Sigmoid colon (tissue), 7 donors: ENCODE data around the gene C1orf87. TPM values are rescaled to one million over a fixed set of nuclear protein-coding genes. Genes with fewer than 3 reads are reported as not detected.
"Not testable (repeated sequence)": the region's sequence is repeated elsewhere in the genome, so short reads cannot be mapped to it uniquely, and the experiment has no call there.

ENCODE experiments used
- DNase-seq: peaks from one replicate; pipeline ENCODE4 v3.0.0-alpha.2; 2019
- H3K27ac ChIP-seq, 4 donors: fragments of 200-600 bp; sonication (generic); one replicate each; pipeline ENCODE4 v1.5.1; 2016 to 2019; ENCODE audit warnings: mild to moderate bottlenecking in 1 of 4
- H3K27me3 ChIP-seq, 3 donors: fragments of 200-600 bp; sonication (generic); one replicate each; pipeline ENCODE4 v1.5.1; 2019; ENCODE audit warnings: mild to moderate bottlenecking in 1 of 3
- H3K36me3 ChIP-seq, 4 donors: fragments of 200-600 bp; sonication (generic); one replicate each; pipeline ENCODE4 v1.5.1; 2016 to 2019
- H3K4me1 ChIP-seq, 4 donors: fragments of 200-600 bp; sonication (generic); one replicate each; pipeline ENCODE4 v1.5.1; 2017 to 2019
- H3K4me3 ChIP-seq, 4 donors: fragments of 200-600 bp; sonication (generic); one replicate each; pipeline ENCODE4 v1.5.1; 2017 to 2019; ENCODE audit warnings: mild to moderate bottlenecking in 2 of 4, moderate library complexity in 1 of 4
- H3K9me3 ChIP-seq, 4 donors: fragments of 200-600 bp in 3 of 4; sonication (generic) in 3 of 4; one replicate each; pipeline versions ENCODE4 v1.5.1 to v1.6.1; 2013 to 2019
- CTCF ChIP-seq, 4 experiments: fragments of 450-650 bp in 3 of 4; fragments of 200-600 bp in 1 of 4; IDR thresholded peaks; one replicate each; pipeline ENCODE4 v1.5.1; 2016 to 2019; ENCODE audit warnings: antibody characterized with exemption in 4 of 4, mild to moderate bottlenecking in 3 of 4, moderate library complexity in 2 of 4
- EP300 ChIP-seq, 4 donors: sonication (generic); formaldehyde crosslinking; IDR thresholded peaks; one replicate each; pipeline ENCODE4 v1.6.1; 2017; ENCODE audit warnings: antibody characterized with exemption in 4 of 4
- POLR2A ChIP-seq, 2 donors: fragments of 450-650 bp; IDR thresholded peaks; one replicate each; pipeline ENCODE4 v1.6.1; 2016; ENCODE audit warnings: antibody characterized with exemption in 2 of 2, mild to moderate bottlenecking in 2 of 2, moderate library complexity in 2 of 2
- POLR2AphosphoS5 ChIP-seq, 4 donors: sonication (generic); formaldehyde crosslinking; IDR thresholded peaks; one replicate each; pipeline ENCODE4 v1.6.1; 2017; ENCODE audit warnings: antibody characterized with exemption in 4 of 4
- WGBS, 2 donors: extraction: QIAGEN DNeasy Blood & Tissue Kit; methylation state at CpG; one replicate each; pipeline ENCODE4 v1.1.7; 2013; 5-methylcytosine and 5-hydroxymethylcytosine counted together
- intact Hi-C: fragments of 100-400 bp; cut with DNase I; formaldehyde crosslinking; loops from one replicate; pipeline ENCODE4 v1.15.1; 2023
- polyA plus RNA-seq, 3 donors: library from polyadenylated mRNA; stranded (reverse); fragments of 200-250 nt; gene quantifications; one replicate each; pipeline ENCODE4 v1.2.3, GENCODE V29; 2013
- total RNA-seq, 4 donors: library from RNA; depleted of rRNA; stranded (reverse); fragments of >200 nt; gene quantifications; one replicate each; pipeline ENCODE4 v1.1.0, GENCODE V29; 2016
- donor health status: healthy with polysubstance abuse.
- donor health status: Bipolar disorder and iron deficiency.
- donor health status: healthy.

Gene C1orf87
- total and polyA plus RNA-seq, 7 donors, result not detected

DNA sequence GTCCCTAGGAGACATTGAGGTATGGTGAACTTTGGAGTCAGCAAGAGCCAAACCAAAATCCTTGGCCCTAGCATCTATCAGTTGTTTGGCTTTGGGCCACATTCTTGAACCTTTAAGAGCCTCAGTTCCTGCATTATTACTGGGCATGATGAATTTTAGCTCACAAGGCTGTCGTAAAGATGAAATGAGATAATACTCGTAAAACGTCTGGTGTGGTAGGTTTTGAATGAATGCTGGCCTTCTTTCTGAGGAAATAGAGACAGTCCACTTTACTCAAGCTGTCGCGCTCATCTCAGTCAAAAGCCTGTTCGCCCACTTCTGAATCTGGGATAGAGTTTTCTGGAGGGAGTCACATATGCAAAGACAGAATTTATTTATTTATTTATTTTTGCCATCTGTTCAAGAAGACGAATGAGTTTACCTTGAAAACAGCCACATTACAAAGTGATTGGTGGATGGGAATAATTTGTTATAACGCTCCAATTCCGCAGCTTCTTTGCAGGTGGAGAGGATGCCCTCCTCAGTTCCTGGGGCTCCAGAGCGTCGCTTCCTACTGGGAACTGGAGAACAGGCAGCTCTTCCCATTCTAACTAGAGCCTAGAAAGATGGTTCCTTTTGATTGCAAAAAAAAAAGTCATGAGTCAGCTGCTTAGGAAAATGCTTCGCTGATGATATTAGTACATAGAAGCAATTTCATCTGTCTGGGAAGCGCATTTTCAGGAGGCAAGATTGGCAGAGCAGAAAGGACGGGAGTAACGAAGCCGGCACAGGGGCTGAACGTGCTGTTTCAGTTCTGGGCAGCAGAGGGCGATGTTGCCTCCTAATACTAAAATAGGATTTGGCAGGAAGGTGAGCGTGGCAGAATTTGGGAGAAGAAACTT lies 97.1 kb downstream of the C1orf87 start:
- Histone ChIP-seq H3K27ac (no peak overlapping the region), H3K4me3 (no peak overlapping the region), H3K27me3 (no peaks in the 10 kb centered on the region), H3K36me3 (no peaks in the 10 kb centered on the region), H3K4me1 (peaks cover 0 to 10% (median 4%) of the 10 kb centered on the region in 4 donors), H3K9me3 (no peaks in the 10 kb centered on the region)
- peak; percentile 75 for DNase-seq
- WGBS, 2 donors, result 8 to 32% methylated on average over 19 of the region's 19 CpGs
- intact Hi-C loops, result loop anchor here (2.0 kb wide), 1 partner anchor 1066 kb away; no protein-coding TSS in a partner anchor
- TF ChIP-seq POLR2A (IDR thresholded peaks at IDR 0.05) (no peak), CTCF (IDR thresholded peaks at IDR 0.05) (peak; percentile 24 to 86 (median 68))

GRCh38 chr1:59973719-59974118 lies 99.9 kb downstream of the C1orf87 start:
- intact Hi-C loops, result loop anchor here (5.0 kb wide), 1 partner anchor 1884 kb away; no protein-coding TSS in a partner anchor
- DNase-seq, result no peak
- WGBS, 2 donors, result 96 to 98% methylated on average over 1 of the region's 1 CpG

GRCh38 chr1:59972216-59972927 lies 101.2 kb downstream of the C1orf87 start:
- Histone ChIP-seq H3K27me3 (no peaks in the 10 kb centered on the region), H3K27ac (no peak overlapping the region), H3K9me3 (no peaks in the 10 kb centered on the region), H3K4me3 (no peak overlapping the region), H3K36me3 (no peaks in the 10 kb centered on the region), H3K4me1 (peaks cover 0 to 15% (median 7%) of the 10 kb centered on the region in 4 donors)
- no peak for TF ChIP-seq POLR2A (IDR thresholded peaks at IDR 0.05)
- TF ChIP-seq POLR2AphosphoS5 (IDR thresholded peaks at IDR 0.05), result no peak
- no peak for TF ChIP-seq CTCF (IDR thresholded peaks at IDR 0.05)
- no peak for TF ChIP-seq EP300 (IDR thresholded peaks at IDR 0.05)
- intact Hi-C loops, result loop anchor here (5.0 kb wide), 1 partner anchor 1885 kb away; no protein-coding TSS in a partner anchor
- no peak for DNase-seq
- 92 to 93% methylated on average over 20 of the region's 20 CpGs for WGBS, 2 donors

More at GRCh38 chr1:59973719-59974118, 99.9 kb downstream of the C1orf87 start:
- no peaks in the 10 kb centered on the region for H3K36me3 ChIP-seq
- no peaks in the 10 kb centered on the region for H3K27me3 ChIP-seq
- no peaks in the 10 kb centered on the region for H3K9me3 ChIP-seq
- H3K27ac ChIP-seq, result no peak overlapping the region
- H3K4me1 ChIP-seq, result peaks cover 0 to 14% (median 6%) of the 10 kb centered on the region in 4 donors
- no peak overlapping the region for H3K4me3 ChIP-seq
- TF ChIP-seq POLR2AphosphoS5 (IDR thresholded peaks at IDR 0.05) (no peak), CTCF (IDR thresholded peaks at IDR 0.05) (no peak), EP300 (IDR thresholded peaks at IDR 0.05) (no peak), POLR2A (IDR thresholded peaks at IDR 0.05) (no peak)

DNA sequence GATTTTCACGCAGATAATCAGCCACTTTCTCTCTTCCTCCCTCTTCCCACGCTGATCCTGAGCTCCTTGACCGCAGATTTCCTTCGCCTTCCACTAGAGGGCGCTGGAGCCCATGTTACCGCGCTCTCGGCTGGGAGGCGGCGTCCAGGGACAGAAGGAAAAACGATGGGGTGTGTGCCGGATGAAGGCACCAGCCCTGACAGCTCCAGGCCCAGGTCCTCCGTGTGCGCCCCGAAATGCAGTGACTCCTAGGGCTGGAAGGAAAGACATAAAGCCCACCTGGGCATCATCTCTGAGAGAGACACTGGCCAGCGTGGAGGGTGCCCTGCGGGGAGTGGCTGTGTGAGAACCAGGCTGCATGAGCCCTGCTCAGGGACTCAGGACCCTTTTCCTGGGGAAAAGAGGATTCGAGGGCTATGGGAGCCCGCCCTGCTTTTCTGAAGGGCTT lies 102.1 kb downstream of the C1orf87 start:
- H3K4me1 ChIP-seq, result peaks cover 0 to 14% (median 7%) of the 10 kb centered on the region in 4 donors
- H3K27ac ChIP-seq, result no peak overlapping the region
- no peak for TF ChIP-seq POLR2A (IDR thresholded peaks at IDR 0.05)
- no peak for TF ChIP-seq POLR2AphosphoS5 (IDR thresholded peaks at IDR 0.05)
- TF ChIP-seq EP300 (IDR thresholded peaks at IDR 0.05), result no peak
- TF ChIP-seq CTCF (IDR thresholded peaks at IDR 0.05), result peak; percentile 24 to 90 (median 78)
- no peaks in the 10 kb centered on the region for H3K36me3 ChIP-seq
- 9 to 14% methylated on average over 19 of the region's 19 CpGs for WGBS, 2 donors
- no peak overlapping the region for H3K4me3 ChIP-seq
- H3K27me3 ChIP-seq, result no peaks in the 10 kb centered on the region
- peak; percentile 77 for DNase-seq
- no peaks in the 10 kb centered on the region for H3K9me3 ChIP-seq
- intact Hi-C loops, result loop anchor here (5.0 kb wide), 1 partner anchor 1886 kb away; no protein-coding TSS in a partner anchor

DNA sequence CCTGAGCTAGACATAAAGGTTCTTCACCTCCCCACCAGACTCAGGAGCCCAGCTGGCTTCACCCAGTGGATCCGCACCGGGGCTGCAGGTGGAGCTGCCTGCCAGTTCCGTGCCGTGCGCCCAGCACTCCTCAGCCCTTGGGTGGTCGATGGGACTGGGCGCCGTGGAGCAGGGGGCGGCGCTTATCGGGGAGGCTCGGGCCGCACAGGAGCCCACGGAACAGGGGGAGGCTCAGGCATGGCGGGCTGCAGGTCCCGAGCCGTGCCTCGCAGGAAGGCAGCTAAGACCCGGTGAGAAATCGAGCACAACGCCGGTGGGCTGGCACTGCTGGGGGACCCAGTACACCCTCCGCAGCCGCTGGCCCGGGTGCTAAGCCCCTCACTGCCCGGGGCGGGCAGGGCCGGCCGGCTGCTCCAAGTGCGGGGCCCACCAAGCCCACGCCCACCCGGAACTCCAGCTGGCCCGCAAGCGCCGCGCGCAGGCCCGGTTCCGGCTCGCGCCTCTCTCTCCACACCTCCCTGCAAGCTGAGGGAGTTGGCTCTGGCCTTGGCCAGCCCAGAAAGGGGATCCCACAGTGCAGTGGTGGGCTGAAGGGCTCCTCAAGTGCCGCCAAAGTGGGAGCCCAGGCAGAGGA lies 103.9 kb downstream of the C1orf87 start:
- intact Hi-C loops, result loop anchor here (5.0 kb wide), 1 partner anchor 1888 kb away; no protein-coding TSS in a partner anchor
- H3K36me3 ChIP-seq, result not testable (repeated sequence)

GRCh38 chr1:59968746-59969145 lies 104.8 kb downstream of the C1orf87 start:
- WGBS, 2 donors, result 88 to 92% methylated on average over 17 of the region's 17 CpGs
- H3K27ac ChIP-seq, H3K36me3 ChIP-seq, DNase-seq, intact Hi-C loops, H3K4me3 ChIP-seq, H3K27me3 ChIP-seq, H3K9me3 ChIP-seq: not testable (repeated sequence)
- peaks cover 0 to 13% (median 6%) of the 10 kb centered on the region in 4 donors for H3K4me1 ChIP-seq

More for the DNA sequence above, 103.9 kb downstream of the C1orf87 start:
- peaks cover 0 to 13% (median 6%) of the 10 kb centered on the region in 4 donors for H3K4me1 ChIP-seq
- H3K4me3 ChIP-seq, H3K27ac ChIP-seq, H3K27me3 ChIP-seq, H3K9me3 ChIP-seq, DNase-seq: not testable (repeated sequence)
- 97 to 98% methylated on average over 42 of the region's 42 CpGs for WGBS, 2 donors
